Colonic mucosa (tissue), 4 donors: Measurements from ENCODE around the gene MRPS30. TPM values are rescaled to one million over a fixed set of nuclear protein-coding genes. Genes with fewer than 3 reads are reported as not detected.

Experiments used
- DNase-seq: peaks from one replicate; pipeline ENCODE4 v3.0.0-alpha.2; 2020
- H3K27ac ChIP-seq: fragments of 200-600 bp; one replicate; pipeline ENCODE4 v1.8.0; 2021
- H3K27me3 ChIP-seq: fragments of 200-600 bp; one replicate; pipeline ENCODE4 v1.8.0; 2021
- H3K36me3 ChIP-seq: fragments of 200-600 bp; one replicate; pipeline ENCODE4 v1.8.0; 2021
- H3K4me1 ChIP-seq: fragments of 200-600 bp; one replicate; pipeline ENCODE4 v1.8.0; 2021; ENCODE audit warnings: mild to moderate bottlenecking
- H3K4me3 ChIP-seq: fragments of 200-600 bp; one replicate; pipeline ENCODE4 v1.8.0; 2021
- H3K9ac ChIP-seq, 2 donors: one replicate each; pipeline ENCODE4 v1.7.0; 2013; ENCODE audit warnings: control low read depth in 2 of 2, low read depth in 2 of 2, low read length in 2 of 2
- H3K9me3 ChIP-seq: fragments of 200-600 bp; one replicate; pipeline ENCODE4 v1.8.0; 2021
- intact Hi-C: fragments of 100-400 bp; cut with DNase I; formaldehyde crosslinking; loops from one replicate; pipeline ENCODE4 v1.14.1; 2022
- total RNA-seq, 2 donors: library from RNA; stranded (reverse); fragmentation: NEBNext Ultra II Directional in 1 of 2; extraction: Animal tissue kit (Norgen Biotek cat#: 25700) in 1 of 2; gene quantifications; one replicate each; pipeline ENCODE4 v1.2.1, GENCODE V29; 2021
- TF ChIP-seq, protein P1 (sequence below): fragments of 200-600 bp; IDR thresholded peaks from one replicate; pipeline ENCODE4 v1.8.0; 2022; ENCODE audit warnings: antibody characterized with exemption, mild to moderate bottlenecking
- donor health status: healthy.
- donor health status: DM: no; HTN: no; CAD: no.
- donor health status: DM: no; HTN: no; CAD: no.

MRPS30 gene
- total RNA-seq, 2 donors from 2014 or later = 47.8 to 62.3 TPM

DNA sequence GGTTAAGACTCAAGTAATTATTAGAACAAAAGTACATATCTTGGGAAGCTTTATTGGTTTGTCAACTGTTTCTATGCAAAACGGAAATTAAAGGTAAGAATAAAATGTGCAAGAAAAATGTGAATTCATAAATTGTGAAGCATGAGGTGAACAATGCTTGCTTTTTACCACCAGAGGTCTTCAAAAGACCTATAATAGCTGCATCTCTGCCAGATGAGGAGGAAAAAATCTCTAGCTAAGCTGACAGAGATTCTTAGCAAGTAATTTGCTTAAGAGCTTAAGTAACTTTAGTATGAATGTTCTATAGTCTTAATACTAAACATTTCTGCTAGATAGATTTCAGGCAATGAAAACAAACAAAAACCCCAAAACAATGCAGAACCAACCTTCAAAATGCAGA lies 54.1 kb downstream of the MRPS30 start:
- intact Hi-C loops = no loop called here
- DNase-seq = no peak
- Histone ChIP-seq H3K4me3 (no peak overlapping the region), H3K9me3 (no peaks in the 10 kb centered on the region), H3K4me1 (no peaks in the 10 kb centered on the region), H3K27ac (no peak overlapping the region), H3K9ac (no peak overlapping the region), H3K36me3 (no peaks in the 10 kb centered on the region), H3K27me3 (no peaks in the 10 kb centered on the region)
- TF ChIP-seq, protein P1, sequence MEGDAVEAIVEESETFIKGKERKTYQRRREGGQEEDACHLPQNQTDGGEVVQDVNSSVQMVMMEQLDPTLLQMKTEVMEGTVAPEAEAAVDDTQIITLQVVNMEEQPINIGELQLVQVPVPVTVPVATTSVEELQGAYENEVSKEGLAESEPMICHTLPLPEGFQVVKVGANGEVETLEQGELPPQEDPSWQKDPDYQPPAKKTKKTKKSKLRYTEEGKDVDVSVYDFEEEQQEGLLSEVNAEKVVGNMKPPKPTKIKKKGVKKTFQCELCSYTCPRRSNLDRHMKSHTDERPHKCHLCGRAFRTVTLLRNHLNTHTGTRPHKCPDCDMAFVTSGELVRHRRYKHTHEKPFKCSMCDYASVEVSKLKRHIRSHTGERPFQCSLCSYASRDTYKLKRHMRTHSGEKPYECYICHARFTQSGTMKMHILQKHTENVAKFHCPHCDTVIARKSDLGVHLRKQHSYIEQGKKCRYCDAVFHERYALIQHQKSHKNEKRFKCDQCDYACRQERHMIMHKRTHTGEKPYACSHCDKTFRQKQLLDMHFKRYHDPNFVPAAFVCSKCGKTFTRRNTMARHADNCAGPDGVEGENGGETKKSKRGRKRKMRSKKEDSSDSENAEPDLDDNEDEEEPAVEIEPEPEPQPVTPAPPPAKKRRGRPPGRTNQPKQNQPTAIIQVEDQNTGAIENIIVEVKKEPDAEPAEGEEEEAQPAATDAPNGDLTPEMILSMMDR = no peak
